DND-41 (cell line): Measurements from ENCODE around the gene GFM1.
A peak's percentile ranks its signal among the peaks of the same experiment; 100 is the strongest.

Source experiments
- ATAC-seq: fragments of 200-7000 bp; cut with Tn5 transposase; 3 replicates; pipeline ENCODE4 v1.9.1; 2021; ENCODE audit warnings: low read depth; ENCODE audit not compliant: insufficient read depth
- DNase-seq: peaks from one replicate; pipeline ENCODE4 v3.0.0-alpha.2; 2020
- H2AFZ ChIP-seq: 2 replicates; pipeline ENCODE4 v1.6.0; 2012; ENCODE audit warnings: low read depth, low read length
- H3K27ac ChIP-seq: 2 replicates; pipeline ENCODE4 v1.5.1; 2012; ENCODE audit warnings: low read length, inconsistent platforms
- H3K27me3 ChIP-seq: fragments of 200-600 bp; sonication (generic); 2 replicates; pipeline ENCODE4 v1.6.0; 2012; ENCODE audit warnings: low read length, mild to moderate bottlenecking, inconsistent platforms; ENCODE audit not compliant: insufficient read depth, poor library complexity
- H3K36me3 ChIP-seq: 2 replicates; pipeline ENCODE4 v1.5.1; 2012; ENCODE audit warnings: low read length, inconsistent platforms; ENCODE audit not compliant: insufficient read depth
- H3K4me1 ChIP-seq: 2 replicates; pipeline ENCODE4 v1.5.1; 2012; ENCODE audit warnings: mild to moderate bottlenecking, low read length; ENCODE audit not compliant: insufficient read depth
- H3K4me2 ChIP-seq: 2 replicates; pipeline ENCODE4 v1.6.0; 2012; ENCODE audit warnings: mild to moderate bottlenecking, moderate library complexity, low read length, inconsistent platforms; ENCODE audit not compliant: insufficient read depth
- H3K4me3 ChIP-seq, 2 experiments: fragments of 200-600 bp in 1 of 2; shearing (Covaris generic) in 1 of 2; 2 replicates each; pipeline ENCODE4 v1.5.1; 2012 to 2016; ENCODE audit warnings: inconsistent platforms in 2 of 2, low read length in 2 of 2, mild to moderate bottlenecking in 2 of 2, low read depth in 1 of 2, moderate library complexity in 1 of 2
- H3K79me2 ChIP-seq: 2 replicates; pipeline ENCODE4 v1.6.0; 2012; ENCODE audit warnings: low read length, inconsistent platforms; ENCODE audit not compliant: insufficient read depth
- H3K9ac ChIP-seq: 2 replicates; pipeline ENCODE4 v1.6.0; 2012; ENCODE audit warnings: low read depth, mild to moderate bottlenecking, inconsistent platforms, low read length, moderate library complexity
- H3K9me3 ChIP-seq: 2 replicates; pipeline ENCODE4 v1.5.1; 2012; ENCODE audit warnings: low read length, moderate library complexity, mild to moderate bottlenecking, inconsistent platforms; ENCODE audit not compliant: insufficient read depth, severe bottlenecking
- H4K20me1 ChIP-seq: 2 replicates; pipeline ENCODE4 v1.6.0; 2012; ENCODE audit warnings: low read length; ENCODE audit not compliant: insufficient read depth
- CTCF ChIP-seq: IDR thresholded peaks from 2 replicates; pipeline ENCODE4 v1.5.1; 2012; ENCODE audit warnings: borderline replicate concordance, low read length, moderate library complexity, mild to moderate bottlenecking; ENCODE audit not compliant: poor library complexity, severe bottlenecking; ENCODE audit errors: extremely low read depth
- EZH2 ChIP-seq: IDR thresholded peaks from 3 replicates; pipeline ENCODE4 v1.6.1; 2012; ENCODE audit warnings: borderline replicate concordance, low read depth, mild to moderate bottlenecking, moderate library complexity, low read length, inconsistent platforms; ENCODE audit not compliant: severe bottlenecking

The GFM1 gene

GRCh38 chr3:158642005-158642404 is 2.3 kb upstream of the GFM1 start:
- DNase-seq (no peak), ATAC-seq (no peak)
- Histone ChIP-seq H3K27me3 (no peaks in the 10 kb centered on the region), H3K9me3 (no peaks in the 10 kb centered on the region), H3K36me3 (peaks cover 12% of the 10 kb centered on the region; the same call in 1 of the 2 replicates), H2AFZ (peak overlapping the region; percentile 34; the same call in 1 of the 2 replicates), H3K4me1 (peaks cover 24% of the 10 kb centered on the region), H3K27ac (no peak overlapping the region), H3K9ac (no peak overlapping the region), H3K4me3 (no peak overlapping the region), H3K79me2 (peaks cover 26% of the 10 kb centered on the region), H3K4me2 (no peak overlapping the region), H4K20me1 (no peaks in the 10 kb centered on the region; the same call in 1 of the 2 replicates)
- TF ChIP-seq EZH2 (no peak), CTCF (no peak)

GRCh38 chr3:158642474-158643210 is 1.7 kb upstream of the GFM1 start:
- H4K20me1 ChIP-seq = no peaks in the 10 kb centered on the region; the same call in 1 of the 2 replicates
- no peak for DNase-seq
- H3K4me3 ChIP-seq = no peak overlapping the region
- H3K27ac ChIP-seq = no peak overlapping the region
- H2AFZ ChIP-seq = peak overlapping the region; percentile 69
- peaks cover 31% of the 10 kb centered on the region for H3K79me2 ChIP-seq
- H3K9ac ChIP-seq = no peak overlapping the region
- ATAC-seq = no peak
- H3K4me1 ChIP-seq = peaks cover 24% of the 10 kb centered on the region
- TF ChIP-seq EZH2 (no peak), CTCF (no peak)
- H3K4me2 ChIP-seq = no peak overlapping the region
- peaks cover 18% of the 10 kb centered on the region; the same call in 1 of the 2 replicates for H3K36me3 ChIP-seq
- H3K27me3 ChIP-seq = no peaks in the 10 kb centered on the region
- H3K9me3 ChIP-seq = no peaks in the 10 kb centered on the region

- ATAC-seq = no peak
- Histone ChIP-seq H3K36me3 (peaks cover 71% of the 10 kb centered on the region), H4K20me1 (no peaks in the 10 kb centered on the region; the same call in 1 of the 2 replicates), H3K9me3 (no peaks in the 10 kb centered on the region), H3K27ac (no peak overlapping the region), H3K9ac (no peak overlapping the region), H3K27me3 (no peaks in the 10 kb centered on the region), H2AFZ (no peak overlapping the region), H3K4me1 (peaks cover 17% of the 10 kb centered on the region), H3K79me2 (peaks cover 36% of the 10 kb centered on the region), H3K4me3 (no peak overlapping the region), H3K4me2 (no peak overlapping the region)
- no peak for TF ChIP-seq CTCF
- no peak for TF ChIP-seq EZH2
- no peak for DNase-seq
Measured at GRCh38 chr3:158649791-158650190, 5.5 kb downstream of the GFM1 start.
